ENCODE results near the gene UNC13B.
"Not testable (repeated sequence)": the region's sequence is repeated elsewhere in the genome, so short reads cannot be mapped to it uniquely, and the experiment has no call there.

The UNC13B gene

DNA sequence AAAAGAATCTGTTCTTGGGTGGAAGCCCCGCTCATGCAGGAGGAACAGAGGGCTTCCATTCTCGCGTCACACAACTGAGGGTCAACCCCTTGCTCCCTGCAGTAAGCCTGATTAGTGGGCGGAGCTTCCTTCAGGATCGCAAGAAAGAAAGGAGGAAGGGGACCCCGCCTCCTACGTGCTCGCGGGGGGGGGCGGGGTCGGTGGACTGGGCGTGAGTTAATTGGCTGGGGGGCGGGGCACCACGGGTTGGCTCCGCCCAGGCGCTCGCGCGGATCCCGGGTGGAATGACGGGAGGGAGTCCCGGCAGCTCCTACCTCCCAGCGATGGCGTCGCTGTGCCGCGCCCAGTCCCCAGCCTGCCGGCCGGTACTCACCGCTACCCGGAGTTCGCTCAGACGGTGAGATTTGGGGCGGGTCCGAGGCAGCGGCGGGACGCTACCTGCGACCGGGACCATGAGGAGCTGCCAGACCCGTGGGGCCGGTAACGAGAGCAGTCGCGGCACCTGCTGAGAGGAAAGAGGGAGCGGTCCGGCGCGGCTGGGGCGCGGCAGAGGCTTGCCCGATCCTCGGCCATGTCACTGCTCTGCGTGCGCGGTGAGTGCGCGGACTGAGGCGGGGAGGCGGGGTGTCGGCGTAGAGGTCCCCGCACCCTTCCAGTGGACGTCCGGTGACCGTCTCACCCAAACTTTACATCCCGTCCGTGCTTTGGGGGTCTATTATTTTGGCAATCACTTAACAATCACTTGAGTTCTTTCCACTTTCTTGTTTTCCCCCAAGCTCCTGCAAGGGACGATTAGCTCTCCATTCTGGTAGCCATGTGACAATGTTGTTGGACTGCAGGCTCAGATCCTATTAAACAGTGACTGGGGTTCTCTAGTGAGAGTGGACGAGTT, at the start of gene UNC13B:
TSS of gene UNC13B (plus strand) at position 297 of the 892 bp plus-strand sequence. CDS start at position 572, 275 bp downstream.
- DNase-seq = peak; percentile 62

DNA sequence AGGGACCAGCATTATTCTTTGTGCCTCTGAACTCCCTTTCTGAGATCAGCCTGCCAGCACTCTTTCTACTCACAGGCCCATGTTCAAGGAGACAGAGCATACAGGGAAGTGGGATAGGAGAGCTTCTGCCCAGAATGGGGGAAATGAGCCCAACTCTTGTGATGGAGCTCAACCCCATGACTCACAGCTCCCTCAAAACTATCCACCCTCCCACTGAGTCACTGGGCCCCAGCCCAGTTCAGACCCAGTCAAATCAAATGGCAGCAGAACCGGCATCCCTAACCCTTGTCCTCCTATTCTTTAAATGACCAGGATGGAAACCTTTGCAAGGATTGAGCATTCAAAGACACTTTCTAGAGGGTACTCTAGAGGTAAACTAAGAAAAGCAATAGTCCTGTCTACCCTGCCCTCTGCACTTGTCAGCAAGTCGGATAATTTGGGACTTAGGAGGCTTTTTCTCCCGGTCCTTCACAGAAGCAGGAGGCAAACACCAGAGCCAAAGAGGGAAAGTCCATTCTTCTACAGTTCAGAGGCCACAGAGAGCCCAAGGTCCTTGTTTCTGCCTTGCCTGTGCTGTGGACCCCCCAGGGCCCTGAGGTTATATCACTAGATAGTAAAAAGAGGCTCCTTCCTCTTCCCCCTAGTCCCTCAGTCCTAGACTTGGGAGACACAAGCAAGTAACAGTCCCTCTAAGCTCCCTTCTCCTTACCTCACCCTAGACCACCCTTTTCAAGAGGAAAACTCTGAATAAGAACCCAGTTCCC, 49.4 kb upstream of the UNC13B start:
- no peak for DNase-seq

DNA sequence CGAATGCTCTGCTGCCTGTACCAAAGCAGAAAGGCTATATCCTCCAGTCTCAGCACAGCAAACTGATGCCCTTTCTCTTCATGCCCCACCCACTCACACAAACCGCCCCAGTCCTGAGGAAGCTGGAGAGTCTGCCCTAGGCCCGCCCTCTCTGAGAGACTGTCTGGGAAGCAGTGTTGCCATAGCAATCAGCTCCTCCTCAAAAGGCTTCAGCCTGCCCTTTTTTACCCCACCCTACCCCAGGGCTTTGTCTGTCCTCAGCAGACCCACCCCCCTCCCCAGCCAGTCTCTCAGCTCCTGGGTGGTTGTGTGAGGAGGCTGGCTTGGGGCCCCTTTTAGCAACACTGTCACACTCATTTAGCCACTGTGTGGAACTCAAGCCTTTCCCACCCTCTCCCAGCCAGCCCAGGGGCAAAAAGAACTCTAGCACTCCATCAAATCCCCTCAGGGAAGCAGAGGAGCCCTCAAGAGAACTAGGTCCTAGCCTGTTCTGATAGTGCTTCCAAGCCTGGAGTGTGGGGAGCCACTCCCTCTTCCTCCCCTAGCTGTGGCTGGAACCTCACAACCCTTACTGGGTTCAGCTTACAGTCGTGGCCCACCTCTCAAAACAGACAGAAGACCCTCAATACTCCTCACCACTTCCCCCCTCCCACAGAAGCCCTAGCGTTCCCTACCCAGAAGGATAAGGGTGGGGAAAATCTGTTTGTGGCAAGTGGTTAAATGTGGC, 47.5 kb upstream of the UNC13B start:
- DNase-seq = peak; percentile 8

- no peak for DNase-seq
These were observed 46.8 kb upstream of the UNC13B start for GRCh38 chr9:35114840-35115628.

DNA sequence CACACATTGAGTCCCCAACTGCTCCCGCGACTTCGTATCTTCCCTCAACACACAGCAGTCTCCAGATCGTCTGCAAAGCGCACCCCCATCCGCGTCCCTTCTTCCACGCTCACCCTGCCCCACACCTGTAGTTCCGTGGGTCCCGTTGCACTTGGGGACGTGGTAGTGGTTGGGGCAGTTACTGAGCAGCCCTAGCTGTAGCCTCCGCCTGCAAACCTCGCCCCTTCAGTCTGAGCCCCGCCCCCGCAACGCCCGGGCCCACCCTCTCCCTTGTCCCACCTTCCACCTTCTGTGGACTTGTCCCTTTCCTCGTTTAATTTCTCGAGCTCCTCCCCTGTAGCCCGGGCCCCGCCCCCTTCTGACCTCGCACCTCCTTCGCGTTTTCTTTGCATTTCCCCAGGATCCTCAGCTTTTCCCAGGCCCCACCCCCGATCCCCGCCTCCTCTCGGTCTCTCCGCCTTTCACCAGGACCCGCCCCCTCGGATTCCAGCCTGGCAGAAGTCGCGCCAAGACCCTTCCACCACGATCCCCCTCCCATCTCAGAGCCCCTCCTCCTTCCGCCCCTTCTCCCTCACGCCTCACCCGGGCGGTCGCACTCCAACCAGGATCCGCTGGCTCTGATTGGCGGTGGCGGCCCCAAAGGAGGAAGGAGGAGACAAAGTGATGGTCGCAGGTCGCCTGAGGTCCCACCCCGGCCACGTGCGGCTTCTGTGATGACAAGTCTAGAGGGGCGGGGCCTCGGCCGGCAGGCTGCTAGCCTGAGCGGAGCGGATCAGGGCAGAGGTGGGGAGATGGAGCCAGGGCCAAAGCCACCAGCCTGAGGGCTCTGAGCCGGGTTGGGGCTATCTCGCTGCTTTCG, 45.9 kb upstream of the UNC13B start, which contains the start of gene ATOSB:
TSS of gene ATOSB (minus strand) at position 183 of the 859 bp plus-strand sequence. CDS start 7,588 bp downstream, outside the sequence.
- peak; percentile 46 for DNase-seq

DNA sequence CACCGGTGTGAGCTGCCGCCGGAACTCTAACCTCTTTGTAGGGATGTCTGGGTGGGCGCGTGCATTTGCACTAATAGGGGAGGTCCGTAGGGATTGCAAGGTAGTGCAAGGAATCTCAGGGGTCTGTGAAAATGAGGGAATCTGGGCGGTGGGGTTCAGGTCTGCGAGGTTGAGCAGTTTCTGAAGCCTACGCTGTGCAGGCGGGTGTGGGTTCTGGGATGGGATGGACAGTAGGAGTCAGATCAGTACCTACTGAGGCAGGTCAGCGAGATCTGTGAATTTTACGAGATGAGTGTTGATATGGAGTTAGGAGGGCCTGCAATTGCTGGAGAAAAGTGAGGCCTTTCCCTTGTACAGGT, 45.3 kb upstream of the UNC13B start:
- no peak for DNase-seq

- DNase-seq = peak; percentile 25
These were observed 44.8 kb upstream of the UNC13B start for GRCh38 chr9:35116898-35117551.

GRCh38 chr9:35134920-35135319, 26.9 kb upstream of the UNC13B start:
- no peak for DNase-seq

GRCh38 chr9:35135988-35136387, 25.8 kb upstream of the UNC13B start:
- no peak for DNase-seq

GRCh38 chr9:35136866-35137265, 24.9 kb upstream of the UNC13B start:
- no peak for DNase-seq

GRCh38 chr9:35140093-35140492, 21.7 kb upstream of the UNC13B start:
- no peak for DNase-seq

- DNase-seq = no peak
These were observed 19.8 kb upstream of the UNC13B start for GRCh38 chr9:35142037-35142436.

DNA sequence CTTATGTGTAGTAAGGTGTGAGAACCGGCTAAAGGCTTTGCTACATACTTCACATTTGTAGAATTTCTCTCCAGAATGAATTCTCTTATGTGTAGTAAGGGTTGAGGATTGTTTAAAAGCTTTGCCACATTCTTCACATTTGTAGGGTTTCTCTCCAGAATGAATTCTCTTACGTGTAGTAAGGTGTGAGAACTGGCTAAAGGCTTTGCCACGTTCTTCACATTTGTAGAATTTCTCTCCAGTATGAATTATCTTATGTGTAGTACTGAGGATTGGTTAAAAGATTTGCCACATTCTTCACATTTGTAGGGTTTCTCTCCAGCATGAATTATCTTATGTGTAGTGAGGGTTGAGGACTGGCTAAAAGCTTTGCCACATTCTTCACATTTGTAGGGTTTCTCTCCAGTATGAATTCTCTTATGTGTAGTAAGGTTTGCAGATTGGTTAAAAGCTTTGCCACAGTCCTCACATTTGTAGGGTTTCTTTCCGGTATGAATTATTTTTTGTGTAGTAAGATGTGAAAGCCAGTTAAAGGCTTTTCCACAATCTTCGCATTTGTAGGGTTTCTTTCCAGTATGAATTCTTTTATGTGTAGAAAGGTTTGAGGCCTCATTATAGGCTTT, 13.8 kb upstream of the UNC13B start:
- DNase-seq = not testable (repeated sequence)

DNA sequence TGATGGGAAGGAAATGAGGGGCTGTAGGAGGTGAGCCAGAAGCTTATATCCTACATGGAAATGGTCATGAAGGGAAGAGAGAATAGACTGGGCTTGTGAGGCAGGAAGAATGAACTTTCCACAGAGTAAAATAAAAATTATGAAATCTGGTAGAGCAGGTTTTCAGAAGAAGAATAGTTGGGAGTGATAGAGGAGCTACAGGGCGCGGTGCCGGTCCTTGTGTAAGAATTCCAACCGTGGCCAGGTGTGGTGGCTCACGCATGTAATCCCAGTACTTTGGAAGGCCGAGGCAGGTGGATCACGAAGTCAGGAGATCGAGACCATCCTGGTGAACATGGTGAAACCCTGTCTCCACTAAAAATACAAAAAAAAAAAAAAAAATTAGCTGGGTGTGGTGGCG, 8.9 kb upstream of the UNC13B start:
- DNase-seq = no peak

- DNase-seq = no peak
These were observed 5.0 kb upstream of the UNC13B start for GRCh38 chr9:35156781-35157180.

DNA sequence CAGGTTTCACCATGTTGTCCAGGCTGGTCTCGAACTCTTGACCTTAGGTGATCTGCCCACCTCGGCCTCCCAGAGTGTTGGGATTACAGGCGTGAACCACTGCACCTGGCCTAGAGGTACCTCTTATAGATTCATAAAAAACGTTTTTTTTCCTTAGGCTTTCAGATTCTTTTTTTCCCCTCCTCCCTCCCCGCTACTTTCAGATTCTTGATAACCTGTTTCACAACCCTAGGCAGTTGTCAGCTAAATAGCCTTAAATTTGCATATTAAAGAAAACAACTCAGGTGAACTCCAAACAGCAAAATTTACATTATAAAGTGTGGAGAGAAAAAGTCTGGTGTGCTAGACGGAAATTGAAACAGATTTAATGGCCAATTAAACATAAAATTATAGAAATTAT, 4.0 kb upstream of the UNC13B start:
- DNase-seq = not testable (repeated sequence)

DNA sequence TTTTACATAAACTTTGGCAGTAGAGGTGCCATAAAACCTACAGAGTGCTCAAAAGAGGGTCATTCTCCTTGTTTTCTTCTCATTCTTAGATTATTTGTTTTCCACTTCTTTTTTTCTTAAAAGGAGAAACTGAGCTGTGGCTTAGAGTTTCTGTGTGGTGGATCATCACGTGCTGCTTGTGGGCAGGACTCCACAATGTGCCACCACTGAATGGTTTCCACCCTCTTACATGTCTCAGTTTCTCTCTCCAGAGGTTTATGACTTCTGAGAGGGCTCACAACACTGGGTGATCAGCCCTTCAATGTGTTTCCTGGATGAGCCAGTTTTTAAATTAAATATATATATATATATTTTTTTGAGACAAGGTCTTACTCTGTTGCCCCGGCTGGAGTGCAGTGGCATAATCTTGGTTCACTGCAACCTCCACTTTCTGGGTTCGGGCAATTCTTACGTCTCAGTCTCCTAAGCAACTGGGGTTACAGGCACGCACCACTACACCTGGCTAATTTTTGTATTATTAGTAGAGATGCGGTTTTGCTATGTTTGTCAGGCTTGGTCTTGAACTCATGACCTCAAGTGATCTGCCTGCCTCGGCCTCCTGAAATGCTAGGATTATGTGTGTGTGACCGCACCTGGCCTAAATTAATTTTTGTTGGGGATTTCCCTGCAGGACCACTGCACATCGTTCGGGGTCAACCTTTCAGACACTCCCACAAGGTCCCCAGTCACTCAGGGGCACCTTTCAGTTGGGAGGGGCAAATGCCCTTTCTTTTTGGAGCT, 3.1 kb upstream of the UNC13B start:
- no peak for DNase-seq

DNA sequence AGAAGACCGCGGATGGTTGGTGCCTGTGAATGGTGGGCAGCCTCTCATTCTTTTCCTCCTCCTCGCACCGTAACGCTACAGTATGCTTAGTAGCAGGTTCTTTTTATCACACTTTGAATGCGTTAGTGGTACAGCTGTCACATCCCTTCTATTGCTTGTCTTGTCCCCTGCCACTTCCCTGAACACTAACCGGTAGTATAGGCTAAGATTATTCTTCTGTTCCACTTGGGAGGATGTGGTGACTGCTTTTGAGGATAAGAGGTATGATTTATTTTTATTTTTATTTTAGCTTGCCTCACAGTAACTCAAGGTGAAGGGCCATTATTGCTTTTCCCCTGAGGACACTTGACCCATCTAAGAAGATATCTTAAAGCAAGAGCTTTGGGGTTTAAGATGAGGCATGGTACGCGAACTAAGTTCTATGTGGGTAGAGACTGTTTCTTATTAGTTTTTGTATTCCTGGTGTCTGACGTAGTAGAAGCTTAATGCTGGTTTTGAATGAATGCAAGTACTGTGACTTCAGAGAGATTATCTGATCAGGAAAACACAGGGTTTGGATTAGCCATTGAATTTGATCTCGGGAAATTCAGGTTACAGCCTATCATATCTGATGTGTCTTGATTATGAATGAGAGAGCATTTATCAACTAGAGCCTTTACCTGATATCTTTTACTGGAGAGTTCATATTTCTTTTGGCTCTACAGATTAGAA, 951 bp downstream of the UNC13B start:
- no peak for DNase-seq

GRCh38 chr9:35163413-35163812, 1.6 kb downstream of the UNC13B start:
- DNase-seq = no peak
